Liver (tissue), 3 donors: ENCODE measurements around the gene CYP2W1.

Experiments used
- CTCF ChIP-seq: fragments of 150-350 bp; IDR thresholded peaks from 2 replicates; pipeline ENCODE4 v1.5.1; 2017; ENCODE audit warnings: improper control_type of control experiment, low read depth, low read length; ENCODE audit not compliant: missing input control
- JUND ChIP-seq, 2 donors: IDR thresholded peaks; 2 replicates each; pipeline ENCODE4 v1.6.1; 2016; ENCODE audit warnings: antibody characterized with exemption in 2 of 2
- REST ChIP-seq: IDR thresholded peaks from 2 replicates; pipeline ENCODE4 v1.6.1; 2016; ENCODE audit warnings: antibody characterized with exemption, mild to moderate bottlenecking
- RXRA ChIP-seq, 2 donors: IDR thresholded peaks; 2 replicates each; pipeline ENCODE4 v1.6.1; 2017 to 2018; ENCODE audit warnings: antibody characterized with exemption in 2 of 2, mild to moderate bottlenecking in 1 of 2
- TF ChIP-seq, protein P1 (sequence below): IDR thresholded peaks from 2 replicates; pipeline ENCODE4 v1.6.1; 2016; ENCODE audit warnings: antibody characterized with exemption
- donor health status: healthy.
- donor health status: healthy.

GRCh38 chr7:1022801-1023465, 40.0 kb downstream of the CYP2W1 start:
- TF ChIP-seq JUND (IDR thresholded peaks at IDR 0.05) = no peak
- TF ChIP-seq REST = no peak
- no peak for TF ChIP-seq CTCF
- no peak for TF ChIP-seq RXRA (IDR thresholded peaks at IDR 0.05)
- TF ChIP-seq, protein P1, sequence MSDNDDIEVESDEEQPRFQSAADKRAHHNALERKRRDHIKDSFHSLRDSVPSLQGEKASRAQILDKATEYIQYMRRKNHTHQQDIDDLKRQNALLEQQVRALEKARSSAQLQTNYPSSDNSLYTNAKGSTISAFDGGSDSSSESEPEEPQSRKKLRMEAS = no peak
